NCI-H524 treated with DMSO at 0.1 percent for 48 hours (cell line): Measurements from ENCODE around the gene GSPT1.
"Not testable (repeated sequence)": the region's sequence is repeated elsewhere in the genome, so short reads cannot be mapped to it uniquely, and the experiment has no call there.

Experiments
- DNase-seq: peaks from one replicate; lab custom pipeline; 2025; lab: John Stamatoyannopoulos, UW

GSPT1 gene

GRCh38 chr16:11857161-11857560 lies 58.6 kb downstream of the GSPT1 start:
- DNase-seq: no peak

- DNase-seq: no peak
Observed at GRCh38 chr16:11852092-11852809, 63.5 kb downstream of the GSPT1 start.

GRCh38 chr16:11851294-11852091 lies 64.3 kb downstream of the GSPT1 start, which contains the start of gene RSL1D1:
RSL1D1 (minus strand) TSS chr16:11851542; CDS start chr16:11851512, 30 bp downstream.
- peak; percentile 67 for DNase-seq

GRCh38 chr16:11848842-11849241 lies 66.9 kb downstream of the GSPT1 start:
- DNase-seq: no peak

- DNase-seq: no peak
Observed at GRCh38 chr16:11844499-11844898, 71.3 kb downstream of the GSPT1 start.

GRCh38 chr16:11843861-11844260 lies 71.9 kb downstream of the GSPT1 start:
- no peak for DNase-seq

GRCh38 chr16:11843206-11843605 lies 72.5 kb downstream of the GSPT1 start:
- DNase-seq: no peak

GRCh38 chr16:11841026-11841425 lies 74.7 kb downstream of the GSPT1 start:
- no peak for DNase-seq

GRCh38 chr16:11836650-11837244 lies 79.0 kb downstream of the GSPT1 start:
- peak; percentile 30 for DNase-seq

GRCh38 chr16:11835891-11836649 lies 79.7 kb downstream of the GSPT1 start:
- DNase-seq: peak; percentile 92

GRCh38 chr16:11835309-11835708 lies 80.4 kb downstream of the GSPT1 start:
- DNase-seq: no peak

GRCh38 chr16:11833951-11834695 lies 81.6 kb downstream of the GSPT1 start:
- DNase-seq: no peak

GRCh38 chr16:11828696-11829095 lies 87.1 kb downstream of the GSPT1 start:
- no peak for DNase-seq

- not testable (repeated sequence) for DNase-seq
Observed at GRCh38 chr16:11825520-11826165, 90.1 kb downstream of the GSPT1 start.

GRCh38 chr16:11824362-11824761 lies 91.4 kb downstream of the GSPT1 start:
- DNase-seq: no peak

- DNase-seq: not testable (repeated sequence)
Observed at GRCh38 chr16:11823645-11824044, 92.1 kb downstream of the GSPT1 start.

GRCh38 chr16:11819798-11820197 lies 96.0 kb downstream of the GSPT1 start:
- DNase-seq: no peak

- not testable (repeated sequence) for DNase-seq
Observed at GRCh38 chr16:11818970-11819369, 96.8 kb downstream of the GSPT1 start.
